Stomach (tissue), 9 donors: Measurements from ENCODE around the gene PSMB5. TPM values are rescaled to one million over a fixed set of nuclear protein-coding genes. Genes with fewer than 3 reads are reported as not detected.

ENCODE experiments used
- DNase-seq, 2 donors: peaks; one replicate each; pipeline versions ENCODE4 v3.0.0 to v3.0.0-alpha.2; 2013 to 2019
- H3K27ac ChIP-seq, 5 donors: fragments of 200-600 bp in 4 of 5; sonication (generic) in 4 of 5; one replicate each; pipeline ENCODE4 v1.5.1; 2013 to 2019; ENCODE audit warnings: mild to moderate bottlenecking in 1 of 5, moderate library complexity in 1 of 5
- H3K27me3 ChIP-seq, 3 donors: fragments of 200-600 bp; sonication (generic); one replicate each; pipeline ENCODE4 v1.5.1; 2017 to 2019; ENCODE audit warnings: mixed run types in 1 of 3
- H3K36me3 ChIP-seq, 4 donors: fragments of 200-600 bp; sonication (generic); 1 replicate in 3 of 4; 2 replicates in 1 of 4; pipeline ENCODE4 v1.5.1; 2016 to 2019
- H3K4me1 ChIP-seq, 4 donors: fragments of 200-600 bp; sonication (generic); one replicate each; pipeline ENCODE4 v1.5.1; 2016 to 2019
- H3K4me3 ChIP-seq, 4 donors: fragments of 200-600 bp; sonication (generic) in 3 of 4; one replicate each; pipeline ENCODE4 v1.5.1; 2016 to 2019; ENCODE audit warnings: mild to moderate bottlenecking in 1 of 4
- H3K9me3 ChIP-seq, 4 donors: fragments of 200-600 bp; sonication (generic); one replicate each; pipeline ENCODE4 v1.5.1; 2016 to 2019
- EP300 ChIP-seq: sonication (generic); formaldehyde crosslinking; IDR thresholded peaks from one replicate; pipeline ENCODE4 v1.6.1; 2017; ENCODE audit warnings: antibody characterized with exemption
- POLR2A ChIP-seq, 4 donors: fragments of 450-650 bp; IDR thresholded peaks; one replicate each; pipeline ENCODE4 v1.6.1; 2016; ENCODE audit warnings: antibody characterized with exemption in 4 of 4, control low read depth in 2 of 4, mild to moderate bottlenecking in 1 of 4, moderate library complexity in 1 of 4
- POLR2AphosphoS5 ChIP-seq, 3 donors: sonication (generic); formaldehyde crosslinking; IDR thresholded peaks; one replicate each; pipeline ENCODE4 v1.6.1; 2016; ENCODE audit warnings: antibody characterized with exemption in 3 of 3
- WGBS, 5 donors: extraction: QIAGEN DNeasy Blood & Tissue Kit in 3 of 5; methylation state at CpG; one replicate each; pipeline versions ENCODE4 v1.1.5 to v1.1.7; 2013 to 2018; 5-methylcytosine and 5-hydroxymethylcytosine counted together
- intact Hi-C: fragments of 100-400 bp; cut with DNase I; formaldehyde crosslinking; loops from one replicate; pipeline ENCODE4 v1.15.1; 2023; ENCODE audit warnings: low total_unique reads
- polyA plus RNA-seq, 3 donors: library from polyadenylated mRNA; stranded (reverse); fragments of 200-250 nt; gene quantifications; one replicate each; pipeline ENCODE4 v1.2.3, GENCODE V29; 2013
- total RNA-seq, 5 donors: library from RNA; depleted of rRNA; stranded (reverse); fragments of >200 nt; gene quantifications; one replicate each; pipeline versions ENCODE4 v1.1.0 to v1.2.3, GENCODE V29; 2014 to 2016
- TF ChIP-seq, protein P1 (sequence below), 7 experiments: fragments of 450-650 bp in 4 of 7; fragments of 200-600 bp in 3 of 7; sonication (generic) in 3 of 7; IDR thresholded peaks; one replicate each; pipeline ENCODE4 v1.5.1; 2016 to 2019; ENCODE audit warnings: antibody characterized with exemption in 7 of 7, control low read depth in 2 of 7, mild to moderate bottlenecking in 1 of 7
- donor health status: healthy with polysubstance abuse.
- donor health status: Bipolar disorder and iron deficiency.
- donor health status: healthy.

PSMB5 gene
- total and polyA plus RNA-seq, 8 donors = 34.4 to 147 (median 92.6) TPM

DNA sequence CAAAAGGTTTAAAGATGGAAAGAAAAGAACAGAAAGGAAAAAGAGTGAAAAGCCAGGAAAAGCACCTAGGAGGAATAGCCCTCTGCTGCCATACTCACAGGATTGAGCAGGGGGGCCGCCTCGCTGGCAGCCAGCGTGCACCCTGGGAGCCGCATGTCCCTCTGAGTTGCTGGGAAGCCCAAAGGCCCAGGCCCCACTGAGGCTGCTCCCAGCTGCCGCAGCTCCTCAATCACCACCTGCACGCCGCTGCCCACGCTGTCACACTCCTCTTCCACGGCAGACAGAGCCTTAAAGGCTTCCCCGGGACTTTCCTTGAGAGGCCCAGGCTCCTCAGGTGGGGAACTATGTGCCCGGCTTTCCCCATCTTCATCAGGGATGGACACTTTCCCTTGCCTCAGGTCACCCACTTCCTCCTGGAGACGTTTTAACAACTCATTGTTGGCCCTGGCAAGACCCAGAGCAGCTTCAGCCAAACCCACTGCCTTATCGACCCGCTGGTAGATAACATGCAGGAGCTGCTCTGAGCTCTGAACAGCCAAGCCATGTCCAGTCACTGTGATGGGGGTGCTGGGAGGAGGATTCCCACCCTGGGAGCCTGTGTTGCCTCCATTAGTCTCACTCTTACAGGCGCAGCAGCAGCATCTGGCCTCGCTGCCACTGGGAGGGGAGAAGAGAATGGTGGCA, 36.2 kb downstream of the PSMB5 start:
- H3K27me3 ChIP-seq = no peaks in the 10 kb centered on the region
- H3K9me3 ChIP-seq = no peaks in the 10 kb centered on the region
- WGBS, 5 donors = 64 to 80% (median 71%) methylated on average over 14 to 16 of the region's 16 CpGs
- peak in 1 of 2 donors; percentile 53 for DNase-seq
- TF ChIP-seq, protein P1, sequence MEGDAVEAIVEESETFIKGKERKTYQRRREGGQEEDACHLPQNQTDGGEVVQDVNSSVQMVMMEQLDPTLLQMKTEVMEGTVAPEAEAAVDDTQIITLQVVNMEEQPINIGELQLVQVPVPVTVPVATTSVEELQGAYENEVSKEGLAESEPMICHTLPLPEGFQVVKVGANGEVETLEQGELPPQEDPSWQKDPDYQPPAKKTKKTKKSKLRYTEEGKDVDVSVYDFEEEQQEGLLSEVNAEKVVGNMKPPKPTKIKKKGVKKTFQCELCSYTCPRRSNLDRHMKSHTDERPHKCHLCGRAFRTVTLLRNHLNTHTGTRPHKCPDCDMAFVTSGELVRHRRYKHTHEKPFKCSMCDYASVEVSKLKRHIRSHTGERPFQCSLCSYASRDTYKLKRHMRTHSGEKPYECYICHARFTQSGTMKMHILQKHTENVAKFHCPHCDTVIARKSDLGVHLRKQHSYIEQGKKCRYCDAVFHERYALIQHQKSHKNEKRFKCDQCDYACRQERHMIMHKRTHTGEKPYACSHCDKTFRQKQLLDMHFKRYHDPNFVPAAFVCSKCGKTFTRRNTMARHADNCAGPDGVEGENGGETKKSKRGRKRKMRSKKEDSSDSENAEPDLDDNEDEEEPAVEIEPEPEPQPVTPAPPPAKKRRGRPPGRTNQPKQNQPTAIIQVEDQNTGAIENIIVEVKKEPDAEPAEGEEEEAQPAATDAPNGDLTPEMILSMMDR (IDR thresholded peaks at IDR 0.05) = no peak
- TF ChIP-seq EP300 = no peak
- no peak for TF ChIP-seq POLR2AphosphoS5 (IDR thresholded peaks at IDR 0.05)
- TF ChIP-seq POLR2A (IDR thresholded peaks at IDR 0.05) = no peak
- intact Hi-C loops = no loop called here
- H3K4me1 ChIP-seq = peaks cover 0 to 14% (median 12%) of the 10 kb centered on the region in 4 donors
- H3K27ac ChIP-seq = no peak overlapping the region
- H3K36me3 ChIP-seq = peaks cover 0 to 7% (median 2%) of the 10 kb centered on the region in 4 donors
- no peak overlapping the region for H3K4me3 ChIP-seq

DNA sequence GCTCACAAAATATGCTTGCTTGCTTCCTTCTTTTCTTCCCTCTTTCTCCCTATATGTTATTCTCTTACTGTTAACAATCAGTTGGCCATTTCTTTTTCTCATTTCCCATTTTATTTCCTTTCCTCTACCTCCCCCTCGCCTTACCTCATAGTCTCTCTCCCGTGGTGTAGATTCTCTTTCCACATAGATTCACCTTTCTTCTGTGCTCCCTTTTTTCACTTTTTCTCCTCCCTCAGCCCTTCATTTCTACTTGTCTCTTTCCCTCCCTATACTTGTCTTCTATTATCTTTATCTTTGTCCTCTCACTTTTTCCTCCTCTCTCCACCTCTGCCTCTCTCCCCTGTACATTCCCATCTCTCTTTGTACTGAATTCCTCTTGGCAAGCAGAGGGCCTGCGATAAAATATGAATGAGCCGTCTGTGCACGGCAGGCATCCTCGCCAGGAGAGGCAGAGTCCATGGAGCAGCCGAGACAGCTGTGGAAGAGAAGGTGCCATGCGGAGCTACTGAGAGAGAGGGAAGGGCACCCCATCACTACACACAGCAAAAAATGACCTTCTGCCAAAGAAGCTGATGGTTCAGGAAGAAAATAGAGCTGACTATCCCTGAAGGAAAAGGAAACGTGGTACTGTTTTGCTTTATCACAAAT, 36.9 kb downstream of the PSMB5 start:
- 60 to 73% (median 64%) methylated on average over 9 of the region's 9 CpGs for WGBS, 5 donors
- TF ChIP-seq POLR2AphosphoS5 (IDR thresholded peaks at IDR 0.05) (no peak), POLR2A (IDR thresholded peaks at IDR 0.05) (no peak), EP300 (no peak)
- TF ChIP-seq, protein P1 (IDR thresholded peaks at IDR 0.05) = no peak
- Histone ChIP-seq H3K36me3 (peaks cover 0 to 9% (median 4%) of the 10 kb centered on the region in 4 donors), H3K4me1 (peaks cover 0 to 14% (median 12%) of the 10 kb centered on the region in 4 donors), H3K4me3 (no peak overlapping the region), H3K27ac (no peak overlapping the region), H3K27me3 (no peaks in the 10 kb centered on the region), H3K9me3 (no peaks in the 10 kb centered on the region)
- intact Hi-C loops = no loop called here
- no peak for DNase-seq

DNA sequence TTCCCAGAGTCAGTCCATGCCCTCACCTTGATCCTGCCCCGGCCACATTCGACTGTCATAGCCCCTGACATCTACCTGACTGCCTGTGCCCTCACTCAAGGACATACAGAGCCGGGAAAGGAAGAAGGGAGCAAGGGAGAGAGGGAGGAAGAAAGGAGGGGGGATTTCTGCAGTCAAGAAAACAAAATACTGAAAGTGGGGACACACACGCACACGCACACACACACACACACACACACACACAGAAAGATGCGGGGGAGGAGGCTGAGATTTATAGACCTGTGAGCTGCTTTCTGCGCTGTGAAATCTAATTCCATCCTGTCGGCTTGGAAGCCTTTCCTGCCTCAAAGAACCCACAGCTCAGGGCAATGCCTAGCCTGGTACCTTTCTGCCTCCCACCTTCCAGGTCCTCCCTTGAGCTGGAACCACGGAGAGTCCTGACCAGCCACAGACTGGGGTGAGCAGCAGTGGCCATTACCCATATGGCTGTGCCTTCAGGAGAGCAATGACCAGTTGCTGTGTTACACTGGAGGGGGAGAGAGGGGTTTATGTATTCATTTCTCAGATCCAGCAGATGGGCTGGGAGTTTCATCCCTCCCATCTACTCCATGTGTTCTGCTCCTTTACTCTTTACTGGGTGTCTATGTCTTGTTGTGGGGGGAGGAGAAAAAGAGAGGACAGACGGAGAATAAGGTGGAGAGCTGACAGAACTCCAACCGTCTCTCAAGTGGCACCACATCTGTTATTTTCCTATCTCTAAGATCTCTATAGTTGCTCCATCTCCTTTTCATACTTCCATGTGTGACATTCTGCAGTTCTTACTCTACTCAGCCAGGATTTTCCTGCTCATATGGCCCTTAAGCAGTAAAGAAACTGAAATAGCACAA, 37.7 kb downstream of the PSMB5 start:
- intact Hi-C loops = no loop called here
- no peak for DNase-seq
- no peaks in the 10 kb centered on the region for H3K9me3 ChIP-seq
- 81 to 89% (median 85%) methylated on average over 10 to 11 of the region's 11 CpGs for WGBS, 5 donors
- peaks cover 0 to 14% (median 12%) of the 10 kb centered on the region in 4 donors for H3K4me1 ChIP-seq
- H3K36me3 ChIP-seq = peaks cover 0 to 9% (median 4%) of the 10 kb centered on the region in 4 donors
- H3K27ac ChIP-seq = no peak overlapping the region
- H3K27me3 ChIP-seq = no peaks in the 10 kb centered on the region
- H3K4me3 ChIP-seq = no peak overlapping the region
- no peak for TF ChIP-seq EP300
- TF ChIP-seq POLR2A (IDR thresholded peaks at IDR 0.05) = no peak
- no peak for TF ChIP-seq POLR2AphosphoS5 (IDR thresholded peaks at IDR 0.05)
- TF ChIP-seq, protein P1 (IDR thresholded peaks at IDR 0.05) = no peak
